22Rv1 (cell line): Measurements from ENCODE around the gene NAA50.

Experiments
- ZFX ChIP-seq: fragments of 450-650 bp; IDR thresholded peaks from 2 replicates; pipeline ENCODE4 v1.6.1; 2017; ENCODE audit warnings: antibody characterized with exemption, borderline replicate concordance
- TF ChIP-seq, protein P1 (sequence below): fragments of 450-650 bp; IDR thresholded peaks from 2 replicates; pipeline ENCODE4 v1.5.1; 2017; ENCODE audit warnings: mild to moderate bottlenecking

DNA sequence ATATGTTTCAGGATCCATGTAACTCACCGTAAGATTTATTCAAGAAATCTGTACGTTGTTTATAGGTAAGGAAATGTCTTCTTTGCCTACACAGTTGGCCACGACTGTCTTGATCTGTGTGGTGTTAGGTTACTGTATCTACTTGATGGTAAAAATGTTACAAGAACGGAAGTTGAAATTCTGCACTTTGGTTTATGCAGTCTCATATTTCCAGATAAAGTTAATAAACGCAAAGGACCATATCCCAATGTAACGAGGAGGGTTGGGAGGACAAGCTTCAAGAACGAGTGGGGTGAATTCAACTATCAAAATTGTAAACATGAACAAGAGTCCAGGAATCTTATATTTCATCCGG lies 50.6 kb downstream of the NAA50 start:
- TF ChIP-seq, protein P1, sequence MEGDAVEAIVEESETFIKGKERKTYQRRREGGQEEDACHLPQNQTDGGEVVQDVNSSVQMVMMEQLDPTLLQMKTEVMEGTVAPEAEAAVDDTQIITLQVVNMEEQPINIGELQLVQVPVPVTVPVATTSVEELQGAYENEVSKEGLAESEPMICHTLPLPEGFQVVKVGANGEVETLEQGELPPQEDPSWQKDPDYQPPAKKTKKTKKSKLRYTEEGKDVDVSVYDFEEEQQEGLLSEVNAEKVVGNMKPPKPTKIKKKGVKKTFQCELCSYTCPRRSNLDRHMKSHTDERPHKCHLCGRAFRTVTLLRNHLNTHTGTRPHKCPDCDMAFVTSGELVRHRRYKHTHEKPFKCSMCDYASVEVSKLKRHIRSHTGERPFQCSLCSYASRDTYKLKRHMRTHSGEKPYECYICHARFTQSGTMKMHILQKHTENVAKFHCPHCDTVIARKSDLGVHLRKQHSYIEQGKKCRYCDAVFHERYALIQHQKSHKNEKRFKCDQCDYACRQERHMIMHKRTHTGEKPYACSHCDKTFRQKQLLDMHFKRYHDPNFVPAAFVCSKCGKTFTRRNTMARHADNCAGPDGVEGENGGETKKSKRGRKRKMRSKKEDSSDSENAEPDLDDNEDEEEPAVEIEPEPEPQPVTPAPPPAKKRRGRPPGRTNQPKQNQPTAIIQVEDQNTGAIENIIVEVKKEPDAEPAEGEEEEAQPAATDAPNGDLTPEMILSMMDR, result no peak
- TF ChIP-seq ZFX, result no peak
